Osteoblast (primary cell): ENCODE results near the gene DHRS2. TPM values are rescaled to one million over a fixed set of nuclear protein-coding genes. Genes with fewer than 3 reads are reported as not detected.

Experiments used
- DNase-seq: peaks from one replicate; pipeline ENCODE4 v3.0.0; 2011; ENCODE audit warnings: low spot score, mixed read lengths; ENCODE audit not compliant: insufficient read length; ENCODE audit errors: missing footprints
- H2AFZ ChIP-seq: 2 replicates; pipeline ENCODE4 v1.6.0; 2011; ENCODE audit warnings: mild to moderate bottlenecking, low read length
- H3K27ac ChIP-seq: 2 replicates; pipeline ENCODE4 v1.5.1; 2011; ENCODE audit warnings: mild to moderate bottlenecking, low read depth, low read length, moderate library complexity
- H3K27me3 ChIP-seq: 2 replicates; pipeline ENCODE4 v1.6.0; 2012; ENCODE audit warnings: mild to moderate bottlenecking, control low read depth, inconsistent platforms, low read length, moderate library complexity; ENCODE audit not compliant: insufficient read depth
- H3K36me3 ChIP-seq: 2 replicates; pipeline ENCODE4 v1.5.1; 2011; ENCODE audit warnings: mild to moderate bottlenecking, low read length, control low read depth, moderate library complexity; ENCODE audit not compliant: insufficient read depth
- H3K4me1 ChIP-seq: 2 replicates; pipeline ENCODE4 v1.5.1; 2011; ENCODE audit warnings: mild to moderate bottlenecking, low read length, control low read depth, moderate library complexity; ENCODE audit not compliant: insufficient read depth
- H3K4me2 ChIP-seq: 2 replicates; pipeline ENCODE4 v1.6.0; 2011; ENCODE audit warnings: mild to moderate bottlenecking, low read length; ENCODE audit not compliant: insufficient read depth
- H3K4me3 ChIP-seq: fragments of 200-600 bp; sonication (generic); 3 replicates; pipeline ENCODE4 v1.5.1; 2012; ENCODE audit warnings: mild to moderate bottlenecking, low read length, inconsistent platforms; ENCODE audit not compliant: insufficient read depth
- H3K79me2 ChIP-seq: 2 replicates; pipeline ENCODE4 v1.6.0; 2012; ENCODE audit warnings: mild to moderate bottlenecking, low read length, control low read depth, inconsistent platforms; ENCODE audit not compliant: insufficient read depth
- H3K9me3 ChIP-seq: 2 replicates; pipeline ENCODE4 v1.5.1; 2011; ENCODE audit warnings: low read depth, low read length, control low read depth
- H4K20me1 ChIP-seq: 2 replicates; pipeline ENCODE4 v1.6.0; 2012; ENCODE audit warnings: mild to moderate bottlenecking, low read length, control low read depth; ENCODE audit not compliant: insufficient read depth
- total RNA-seq: library from RNA; depleted of rRNA; stranded (reverse); fragments of >200 nt; gene quantifications from 2 replicates; pipeline ENCODE4 v1.2.3, GENCODE V29; 2012
- TF ChIP-seq, protein P1 (sequence below): IDR thresholded peaks from 2 replicates; pipeline ENCODE4 v1.5.1; 2011; ENCODE audit warnings: mild to moderate bottlenecking, low read depth, low read length, moderate library complexity; ENCODE audit errors: extremely low read depth

The DHRS2 gene
- total RNA-seq, 1 donor = under 0.01 TPM

DNA sequence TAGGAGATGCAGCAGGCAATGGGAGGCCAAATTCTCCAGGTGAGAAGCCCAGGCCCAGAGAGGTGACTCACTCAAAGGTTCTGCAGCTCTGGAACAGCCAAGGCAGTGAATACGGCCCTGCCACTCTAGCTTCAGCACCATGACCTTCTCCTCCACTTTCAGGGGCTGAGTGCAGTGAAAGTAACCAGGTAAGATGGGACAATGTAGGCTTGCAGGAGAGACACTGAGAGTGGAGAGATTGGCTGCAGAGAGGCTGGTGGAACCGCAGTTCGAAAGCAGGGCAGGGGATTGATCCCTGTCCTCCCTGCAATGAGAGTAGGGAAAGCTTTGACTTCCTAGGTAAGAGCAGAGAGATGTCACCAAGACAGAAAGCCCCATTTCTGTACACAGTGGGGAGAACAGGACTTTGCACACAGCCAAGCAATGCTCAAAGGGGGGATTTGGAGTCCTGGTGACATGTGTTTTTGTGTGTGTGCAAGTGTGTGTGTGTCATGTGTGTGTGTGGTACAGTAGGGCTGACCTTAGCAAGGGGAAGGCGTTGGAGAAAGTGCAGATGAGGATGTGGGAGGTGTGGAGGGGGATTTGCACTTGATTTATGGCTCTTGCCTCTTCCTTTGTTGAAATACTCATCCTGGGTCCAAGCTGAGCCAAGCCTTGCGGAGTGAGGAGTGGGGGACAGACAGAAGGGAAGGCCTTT, 12.7 kb downstream of the DHRS2 start:
- Histone ChIP-seq H3K4me2 (no peak overlapping the region), H4K20me1 (no peaks in the 10 kb centered on the region), H3K27ac (no peak overlapping the region), H3K27me3 (no peaks in the 10 kb centered on the region), H3K79me2 (no peaks in the 10 kb centered on the region), H3K36me3 (no peaks in the 10 kb centered on the region), H3K4me1 (peaks cover 7% of the 10 kb centered on the region), H3K4me3 (no peak overlapping the region), H2AFZ (no peak overlapping the region), H3K9me3 (no peaks in the 10 kb centered on the region)
- no peak for DNase-seq
- TF ChIP-seq, protein P1, sequence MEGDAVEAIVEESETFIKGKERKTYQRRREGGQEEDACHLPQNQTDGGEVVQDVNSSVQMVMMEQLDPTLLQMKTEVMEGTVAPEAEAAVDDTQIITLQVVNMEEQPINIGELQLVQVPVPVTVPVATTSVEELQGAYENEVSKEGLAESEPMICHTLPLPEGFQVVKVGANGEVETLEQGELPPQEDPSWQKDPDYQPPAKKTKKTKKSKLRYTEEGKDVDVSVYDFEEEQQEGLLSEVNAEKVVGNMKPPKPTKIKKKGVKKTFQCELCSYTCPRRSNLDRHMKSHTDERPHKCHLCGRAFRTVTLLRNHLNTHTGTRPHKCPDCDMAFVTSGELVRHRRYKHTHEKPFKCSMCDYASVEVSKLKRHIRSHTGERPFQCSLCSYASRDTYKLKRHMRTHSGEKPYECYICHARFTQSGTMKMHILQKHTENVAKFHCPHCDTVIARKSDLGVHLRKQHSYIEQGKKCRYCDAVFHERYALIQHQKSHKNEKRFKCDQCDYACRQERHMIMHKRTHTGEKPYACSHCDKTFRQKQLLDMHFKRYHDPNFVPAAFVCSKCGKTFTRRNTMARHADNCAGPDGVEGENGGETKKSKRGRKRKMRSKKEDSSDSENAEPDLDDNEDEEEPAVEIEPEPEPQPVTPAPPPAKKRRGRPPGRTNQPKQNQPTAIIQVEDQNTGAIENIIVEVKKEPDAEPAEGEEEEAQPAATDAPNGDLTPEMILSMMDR = no peak

DNA sequence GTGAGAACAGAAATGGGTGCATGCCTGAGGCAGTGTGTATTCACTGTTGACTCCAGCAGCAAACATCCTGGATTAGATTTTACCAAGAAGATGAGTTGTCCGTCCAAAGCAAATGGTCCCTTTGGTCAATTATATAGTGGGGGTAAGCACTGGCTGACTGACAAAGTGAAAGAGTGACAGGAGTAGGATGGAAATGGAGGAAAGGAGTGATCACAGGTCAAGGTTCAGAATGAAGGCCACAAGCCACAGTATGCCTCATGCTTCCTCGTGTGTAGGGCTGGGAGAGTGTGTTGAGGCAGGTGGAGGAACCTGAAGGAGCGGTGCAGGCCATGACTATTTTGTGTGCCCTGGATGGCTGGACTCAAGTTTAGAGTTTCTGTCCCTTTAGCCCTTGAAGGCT, 14.3 kb downstream of the DHRS2 start:
- Histone ChIP-seq H3K27ac (no peak overlapping the region), H2AFZ (no peak overlapping the region), H3K9me3 (no peaks in the 10 kb centered on the region), H3K4me2 (no peak overlapping the region), H3K36me3 (no peaks in the 10 kb centered on the region), H3K4me3 (no peak overlapping the region), H3K27me3 (peaks cover 3% of the 10 kb centered on the region), H3K4me1 (peaks cover 7% of the 10 kb centered on the region), H3K79me2 (no peaks in the 10 kb centered on the region), H4K20me1 (no peaks in the 10 kb centered on the region)
- DNase-seq = no peak
- TF ChIP-seq, protein P1 = no peak

DNA sequence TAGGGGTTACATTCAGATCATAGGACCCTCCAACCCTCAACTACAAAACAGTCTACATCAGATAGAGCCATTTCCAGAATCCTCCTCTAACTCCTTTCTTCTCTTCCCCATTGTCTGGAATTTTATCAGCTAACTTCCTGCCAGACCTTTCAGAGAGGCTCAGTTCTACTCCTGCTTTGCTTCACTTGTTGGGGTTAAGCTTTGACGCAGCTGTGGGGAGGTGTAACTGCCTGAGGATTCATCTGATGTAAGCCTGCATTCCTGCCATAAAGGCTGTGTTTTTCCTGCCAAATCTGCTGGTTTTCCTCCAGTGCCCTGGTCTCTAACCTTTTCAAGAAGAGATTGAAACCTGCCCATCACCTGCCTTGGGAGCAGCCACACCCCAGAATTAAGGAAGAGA, 16.9 kb downstream of the DHRS2 start:
- Histone ChIP-seq H3K9me3 (no peaks in the 10 kb centered on the region), H4K20me1 (no peaks in the 10 kb centered on the region), H3K79me2 (no peaks in the 10 kb centered on the region), H3K4me1 (no peaks in the 10 kb centered on the region), H3K27ac (no peak overlapping the region), H3K4me3 (no peak overlapping the region), H3K27me3 (peaks cover 6% of the 10 kb centered on the region), H3K36me3 (no peaks in the 10 kb centered on the region), H3K4me2 (no peak overlapping the region), H2AFZ (no peak overlapping the region)
- TF ChIP-seq, protein P1 = no peak
- no peak for DNase-seq

DNA sequence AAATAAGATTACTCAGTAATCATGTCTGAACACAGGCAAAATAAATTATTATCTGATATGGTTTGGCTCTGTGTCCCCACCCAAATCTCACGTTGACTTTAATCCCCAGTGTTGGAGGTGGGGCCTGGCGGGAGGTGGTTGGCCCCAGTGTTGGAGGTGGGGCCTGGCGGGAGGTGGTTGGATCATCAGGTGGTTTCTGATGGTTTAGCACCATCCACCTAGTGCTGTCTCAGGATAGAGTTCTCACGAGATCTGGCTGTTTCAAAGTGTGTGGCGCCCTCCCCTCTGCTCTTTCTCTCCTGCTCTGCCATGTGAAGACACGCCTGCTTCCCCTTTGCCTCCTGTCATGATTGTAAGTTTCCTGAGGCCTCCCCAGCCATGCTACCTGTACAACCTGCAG, 18.1 kb downstream of the DHRS2 start:
- H3K27me3 ChIP-seq = peaks cover 7% of the 10 kb centered on the region
- H2AFZ ChIP-seq = no peak overlapping the region
- H3K4me1 ChIP-seq = no peaks in the 10 kb centered on the region
- no peaks in the 10 kb centered on the region for H3K36me3 ChIP-seq
- no peaks in the 10 kb centered on the region for H3K79me2 ChIP-seq
- H3K9me3 ChIP-seq = no peaks in the 10 kb centered on the region
- H3K27ac ChIP-seq = no peak overlapping the region
- H3K4me2 ChIP-seq = no peak overlapping the region
- no peaks in the 10 kb centered on the region for H4K20me1 ChIP-seq
- DNase-seq = no peak
- no peak overlapping the region for H3K4me3 ChIP-seq
- TF ChIP-seq, protein P1 = no peak
